SJSA1 (cell line): ENCODE results near the gene SETD3. TPM values are rescaled to one million over a fixed set of nuclear protein-coding genes. Genes with fewer than 3 reads are reported as not detected.

Experiments
- DNase-seq, 2 experiments: peaks; one replicate each; pipeline ENCODE4 v3.0.0-alpha.2; 2015 to 2020; ENCODE audit warnings: low spot score in 2 of 2, low read depth in 1 of 2
- H3K27ac ChIP-seq: fragments of 250-450 bp; sonication (Bioruptor Pico); 2 replicates; pipeline ENCODE4 v1.5.1; 2020; ENCODE audit warnings: mild to moderate bottlenecking, moderate library complexity
- H3K27me3 ChIP-seq: fragments of 250-450 bp; sonication (Bioruptor Pico); replicated peaks from 2 replicates; pipeline ENCODE4 v1.5.1; 2020; ENCODE audit warnings: mild to moderate bottlenecking, moderate library complexity
- H3K36me3 ChIP-seq: fragments of 250-450 bp; sonication (Bioruptor Pico); 2 replicates; pipeline ENCODE4 v1.5.1; 2020; ENCODE audit warnings: mild to moderate bottlenecking
- H3K4me1 ChIP-seq: fragments of 250-450 bp; sonication (Bioruptor Pico); replicated peaks from 2 replicates; pipeline ENCODE4 v1.6.1; 2021; ENCODE audit warnings: mild to moderate bottlenecking
- H3K4me3 ChIP-seq: fragments of 250-450 bp; sonication (Bioruptor Pico); 2 replicates; pipeline ENCODE4 v1.5.1; 2020; ENCODE audit warnings: mild to moderate bottlenecking
- H3K9me3 ChIP-seq: fragments of 250-450 bp; sonication (Bioruptor Pico); replicated peaks from 2 replicates; pipeline ENCODE4 v1.5.1; 2020; ENCODE audit warnings: mild to moderate bottlenecking
- total RNA-seq: library from RNA; depleted of rRNA; stranded (reverse); fragments of >200 nt; shearing (Covaris generic); gene quantifications from 2 replicates; pipeline ENCODE4 v1.2.3, GENCODE V29; 2014

Gene SETD3
- total RNA-seq, 1 experiment from 2014 or later: 71.0 TPM

DNA sequence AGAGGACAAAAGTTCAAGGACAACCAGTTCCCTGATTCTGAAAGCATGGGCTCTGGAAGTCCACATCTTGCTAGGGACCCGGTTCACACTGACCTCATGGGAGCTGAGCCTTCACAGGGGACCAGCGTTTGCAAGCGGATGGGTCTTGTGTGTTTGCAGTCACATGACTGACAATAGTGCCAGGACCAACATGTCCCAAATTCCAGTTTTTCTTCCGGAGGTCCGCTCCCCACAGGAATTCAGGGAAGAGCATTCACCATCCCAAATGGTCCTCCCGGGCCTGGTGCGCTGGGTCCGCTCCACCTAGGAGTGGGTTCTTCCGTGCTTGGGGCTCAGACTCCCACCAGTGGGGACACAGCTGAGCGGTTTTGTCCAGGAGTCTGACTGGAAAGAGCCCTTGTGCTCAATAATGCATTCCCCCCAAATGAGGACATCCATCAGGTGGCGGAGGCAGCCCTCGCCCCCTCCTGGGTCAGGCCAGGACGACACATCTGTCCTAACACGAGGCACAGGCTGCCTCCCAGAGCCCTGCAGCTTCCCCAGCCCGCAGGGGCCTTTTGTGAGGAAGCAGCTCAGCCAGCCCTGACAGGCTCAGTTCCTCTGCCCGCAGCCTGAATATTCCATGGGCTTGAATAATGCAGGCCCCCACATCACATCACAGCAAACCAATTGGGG lies 116.9 kb downstream of the SETD3 start:
- no peaks in the 10 kb centered on the region for H3K9me3 ChIP-seq
- no peak overlapping the region for H3K27ac ChIP-seq
- no peaks in the 10 kb centered on the region for H3K36me3 ChIP-seq
- no peak for DNase-seq
- H3K27me3 ChIP-seq: peaks cover 1% of the 10 kb centered on the region; the same call in 1 of the 2 replicates
- H3K4me3 ChIP-seq: no peak overlapping the region
- H3K4me1 ChIP-seq: no peaks in the 10 kb centered on the region

DNA sequence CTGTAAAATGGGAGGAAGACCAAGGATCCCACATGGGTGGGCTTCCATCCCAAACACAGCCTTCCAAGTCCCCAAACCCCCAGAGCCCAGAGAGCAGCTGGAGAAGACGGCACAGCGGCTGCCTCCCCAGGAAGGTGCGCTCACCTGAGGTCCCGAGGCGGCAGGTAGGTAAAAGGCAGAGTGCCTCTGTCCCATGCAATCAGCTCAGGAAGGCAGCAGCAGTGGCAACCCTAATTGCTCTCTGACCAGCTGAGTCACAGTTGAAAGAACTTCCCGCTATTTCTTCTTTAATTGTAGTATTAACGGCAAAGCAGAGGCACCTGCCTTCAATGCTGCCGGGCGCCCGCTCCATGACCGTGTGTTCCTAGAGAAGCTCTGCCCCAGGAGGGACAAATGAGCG lies 117.6 kb downstream of the SETD3 start:
- H3K27me3 ChIP-seq: no peaks in the 10 kb centered on the region; the same call in 1 of the 2 replicates
- no peaks in the 10 kb centered on the region for H3K36me3 ChIP-seq
- no peak overlapping the region for H3K27ac ChIP-seq
- no peaks in the 10 kb centered on the region for H3K4me1 ChIP-seq
- no peak for DNase-seq
- H3K4me3 ChIP-seq: no peak overlapping the region
- H3K9me3 ChIP-seq: no peaks in the 10 kb centered on the region

DNA sequence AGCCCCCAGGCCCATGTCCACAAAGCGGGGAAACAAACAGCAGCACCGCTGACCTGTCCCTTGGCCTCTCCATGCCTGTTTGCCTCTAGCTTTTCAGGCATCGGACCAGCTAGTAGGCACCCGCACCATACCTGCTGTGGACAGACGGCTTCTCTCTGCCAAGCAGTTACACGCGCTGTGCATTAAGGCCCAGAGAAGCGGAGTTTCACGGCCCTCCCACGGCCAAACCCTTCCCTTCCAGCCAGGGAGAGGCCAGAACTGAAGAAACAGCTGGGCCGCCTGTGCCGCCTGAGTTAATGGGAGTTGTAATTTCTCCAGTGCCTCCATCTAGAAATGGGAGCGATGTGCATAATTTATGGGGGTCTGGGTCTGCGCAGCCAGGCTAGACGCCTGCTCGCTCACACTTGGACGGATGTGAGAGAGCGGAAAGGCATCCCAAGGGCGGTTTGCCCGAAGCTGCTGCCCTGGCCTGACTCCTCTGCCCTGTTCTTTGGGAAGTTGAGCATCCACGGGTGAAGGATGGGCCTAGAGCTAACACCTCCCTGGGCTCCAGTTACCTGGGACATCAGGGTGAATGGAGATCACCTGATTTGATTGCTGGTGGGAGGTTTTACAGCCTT lies 119.0 kb downstream of the SETD3 start:
- Histone ChIP-seq H3K4me1 (no peaks in the 10 kb centered on the region), H3K9me3 (no peaks in the 10 kb centered on the region), H3K4me3 (no peak overlapping the region), H3K36me3 (no peaks in the 10 kb centered on the region), H3K27ac (no peak overlapping the region), H3K27me3 (no peaks in the 10 kb centered on the region; the same call in 1 of the 2 replicates)
- no peak for DNase-seq

DNA sequence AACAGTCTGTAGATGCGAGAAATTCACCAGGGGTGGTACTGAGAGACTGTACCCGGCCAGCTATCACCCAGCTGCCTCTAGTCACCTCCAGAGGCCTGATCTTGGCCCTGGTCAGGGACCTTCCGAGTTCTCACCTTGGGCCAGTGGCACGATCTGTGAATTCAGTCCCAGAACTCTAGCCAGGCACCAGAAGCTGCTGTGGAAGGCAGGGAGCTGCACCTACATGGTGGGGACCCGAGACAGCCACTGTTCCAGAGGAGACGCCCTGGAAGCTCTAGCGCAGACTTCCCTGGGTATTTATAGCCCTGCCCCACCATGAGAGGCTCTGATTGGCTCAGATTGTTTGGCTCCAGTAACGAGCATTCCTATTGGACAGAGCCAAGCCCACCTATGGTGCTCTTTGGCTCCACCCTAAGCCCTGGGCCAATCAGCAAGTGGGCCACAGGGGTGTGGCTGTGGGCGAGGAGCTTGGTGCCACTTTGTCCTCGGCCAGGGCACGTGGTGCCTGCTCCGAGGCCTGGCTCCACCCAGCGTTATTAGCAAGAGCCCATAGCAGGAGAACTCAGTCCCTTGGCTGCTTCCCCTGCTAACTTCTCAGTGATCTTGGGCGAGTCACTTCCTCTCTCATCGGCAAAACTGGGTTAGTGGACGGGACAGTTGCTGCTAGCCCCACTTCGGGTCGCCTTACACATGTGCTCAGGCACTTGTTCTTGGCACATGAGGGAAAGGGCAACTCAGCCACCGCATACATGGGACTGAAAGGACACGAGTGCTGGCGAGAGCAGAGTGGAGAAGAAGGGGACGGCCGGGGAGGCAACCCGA lies 119.7 kb downstream of the SETD3 start:
- H3K4me1 ChIP-seq: no peaks in the 10 kb centered on the region
- DNase-seq: no peak
- H3K27me3 ChIP-seq: no peaks in the 10 kb centered on the region
- H3K9me3 ChIP-seq: no peaks in the 10 kb centered on the region
- no peak overlapping the region for H3K4me3 ChIP-seq
- no peaks in the 10 kb centered on the region for H3K36me3 ChIP-seq
- H3K27ac ChIP-seq: no peak overlapping the region

DNA sequence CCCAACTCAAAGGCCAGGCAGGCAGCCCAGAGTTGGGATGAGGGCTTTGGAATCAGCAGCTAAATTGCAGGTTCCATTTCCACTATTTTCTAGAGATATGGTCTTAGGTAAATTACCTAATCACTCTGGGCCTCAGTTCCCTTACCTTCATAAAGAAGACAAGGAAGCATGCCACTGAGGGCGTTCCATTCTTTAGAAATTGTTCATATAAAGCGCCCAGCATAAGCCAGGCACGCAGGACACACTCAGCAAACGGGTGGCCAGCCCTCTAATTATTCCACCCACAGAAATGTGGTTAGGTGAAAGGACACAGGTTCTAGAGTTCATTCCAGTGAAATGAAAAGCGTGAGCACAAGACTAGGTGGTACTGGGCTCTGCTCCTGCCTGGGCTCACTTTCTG lies 120.8 kb downstream of the SETD3 start:
- H3K4me3 ChIP-seq: no peak overlapping the region

DNA sequence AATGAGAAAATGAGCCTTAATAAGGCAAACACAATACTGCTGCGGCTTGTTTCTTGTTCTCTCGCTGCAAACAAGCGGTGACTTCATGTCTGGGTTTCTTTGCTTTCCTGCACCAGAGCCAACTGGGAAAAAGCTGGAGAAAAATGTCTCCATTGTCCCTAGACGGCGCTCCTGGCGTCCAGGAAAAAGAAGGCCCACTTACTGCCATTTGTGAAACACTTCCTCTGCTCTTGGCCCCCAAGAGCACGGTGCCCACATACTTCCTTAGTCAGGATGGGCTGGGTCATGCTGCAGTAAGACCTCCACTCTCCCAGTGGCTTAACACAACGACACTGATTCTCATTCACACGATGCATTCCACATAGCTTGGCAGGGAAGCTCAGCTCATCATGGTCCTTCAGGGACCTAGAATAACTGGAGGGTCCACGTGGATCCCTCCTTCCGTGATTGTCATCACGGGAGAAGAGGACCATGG lies 122.7 kb downstream of the SETD3 start:
- no peaks in the 10 kb centered on the region for H3K27me3 ChIP-seq
- DNase-seq: no peak
- no peaks in the 10 kb centered on the region for H3K36me3 ChIP-seq
- no peak overlapping the region for H3K27ac ChIP-seq
- no peaks in the 10 kb centered on the region for H3K4me1 ChIP-seq
- H3K9me3 ChIP-seq: no peaks in the 10 kb centered on the region
- H3K4me3 ChIP-seq: no peak overlapping the region

More for the DNA sequence above, 120.8 kb downstream of the SETD3 start:
- Histone ChIP-seq H3K9me3 (no peaks in the 10 kb centered on the region), H3K27me3 (no peaks in the 10 kb centered on the region), H3K4me1 (no peaks in the 10 kb centered on the region), H3K27ac (no peak overlapping the region), H3K36me3 (no peaks in the 10 kb centered on the region)
- DNase-seq: no peak

DNA sequence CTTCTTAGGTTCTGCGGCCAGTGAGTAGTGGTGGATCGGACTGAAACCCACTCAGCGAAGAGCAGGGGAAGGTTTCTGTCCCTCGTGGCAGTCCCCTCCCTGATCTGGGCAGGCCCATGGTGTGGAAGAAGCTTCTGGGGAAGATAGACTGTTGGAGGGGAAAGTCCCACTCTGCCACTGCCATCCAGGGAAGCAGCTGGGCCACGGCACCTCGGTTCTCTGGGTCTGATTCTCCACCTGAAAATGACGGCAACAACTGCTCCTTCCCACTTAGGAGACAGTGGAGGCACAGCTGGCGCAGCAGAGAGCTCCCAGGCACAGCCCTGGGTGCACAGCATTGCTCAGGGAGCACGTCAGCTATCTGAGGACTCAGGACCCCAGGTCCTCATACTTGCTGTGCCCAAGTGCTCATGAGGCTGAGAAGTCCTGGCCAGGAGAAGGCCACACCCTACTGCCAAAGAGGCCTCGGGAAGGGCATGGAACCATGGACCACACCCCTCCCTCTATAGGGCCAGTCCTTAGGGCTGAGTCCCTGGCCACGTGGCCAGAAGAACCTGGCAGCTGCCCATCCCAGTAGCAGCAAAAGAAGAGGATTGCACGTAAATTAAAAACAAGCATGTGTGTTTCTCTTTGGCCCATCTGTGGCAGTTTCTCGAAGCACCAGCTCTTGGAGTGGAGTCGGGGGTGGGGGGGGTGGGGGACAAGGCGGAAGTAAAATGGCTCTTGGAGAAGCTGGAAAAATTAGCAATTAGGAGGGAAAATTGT lies 123.3 kb downstream of the SETD3 start:
- no peaks in the 10 kb centered on the region for H3K9me3 ChIP-seq
- H3K4me1 ChIP-seq: no peaks in the 10 kb centered on the region
- H3K36me3 ChIP-seq: no peaks in the 10 kb centered on the region
- no peaks in the 10 kb centered on the region for H3K27me3 ChIP-seq
- no peak for DNase-seq
- H3K4me3 ChIP-seq: no peak overlapping the region
- no peak overlapping the region for H3K27ac ChIP-seq

DNA sequence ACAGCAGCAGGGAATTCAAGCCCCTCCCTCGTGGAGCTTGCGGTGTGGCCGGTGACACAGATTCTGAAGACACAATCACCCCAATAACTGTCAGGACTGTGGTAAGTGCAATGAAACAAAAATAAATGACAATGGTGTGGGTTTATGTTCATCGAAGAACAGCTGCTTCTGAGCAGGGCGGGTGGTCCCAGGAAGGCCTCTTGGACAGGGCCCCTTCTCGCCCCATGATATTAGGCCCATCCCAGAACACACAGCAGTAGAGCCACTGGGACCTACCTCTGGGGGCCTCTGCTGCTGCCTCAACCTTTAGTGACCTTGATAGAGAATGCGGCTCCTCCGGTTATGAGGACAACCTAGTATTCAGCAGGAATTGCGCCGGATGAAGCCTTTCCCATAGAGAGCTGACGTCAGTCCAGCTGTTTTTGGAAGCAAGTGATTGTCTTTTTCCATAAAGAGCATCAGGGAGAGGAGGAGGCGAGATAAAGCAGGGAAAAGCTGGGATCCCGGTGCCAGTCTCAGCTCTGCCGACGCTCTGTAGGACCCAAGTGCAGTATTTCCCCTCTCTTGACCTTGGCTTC lies 124.5 kb downstream of the SETD3 start:
- H3K27ac ChIP-seq: no peak overlapping the region
- H3K4me1 ChIP-seq: no peaks in the 10 kb centered on the region
- DNase-seq: no peak
- H3K27me3 ChIP-seq: no peaks in the 10 kb centered on the region
- no peak overlapping the region for H3K4me3 ChIP-seq
- H3K36me3 ChIP-seq: no peaks in the 10 kb centered on the region
- no peaks in the 10 kb centered on the region for H3K9me3 ChIP-seq

DNA sequence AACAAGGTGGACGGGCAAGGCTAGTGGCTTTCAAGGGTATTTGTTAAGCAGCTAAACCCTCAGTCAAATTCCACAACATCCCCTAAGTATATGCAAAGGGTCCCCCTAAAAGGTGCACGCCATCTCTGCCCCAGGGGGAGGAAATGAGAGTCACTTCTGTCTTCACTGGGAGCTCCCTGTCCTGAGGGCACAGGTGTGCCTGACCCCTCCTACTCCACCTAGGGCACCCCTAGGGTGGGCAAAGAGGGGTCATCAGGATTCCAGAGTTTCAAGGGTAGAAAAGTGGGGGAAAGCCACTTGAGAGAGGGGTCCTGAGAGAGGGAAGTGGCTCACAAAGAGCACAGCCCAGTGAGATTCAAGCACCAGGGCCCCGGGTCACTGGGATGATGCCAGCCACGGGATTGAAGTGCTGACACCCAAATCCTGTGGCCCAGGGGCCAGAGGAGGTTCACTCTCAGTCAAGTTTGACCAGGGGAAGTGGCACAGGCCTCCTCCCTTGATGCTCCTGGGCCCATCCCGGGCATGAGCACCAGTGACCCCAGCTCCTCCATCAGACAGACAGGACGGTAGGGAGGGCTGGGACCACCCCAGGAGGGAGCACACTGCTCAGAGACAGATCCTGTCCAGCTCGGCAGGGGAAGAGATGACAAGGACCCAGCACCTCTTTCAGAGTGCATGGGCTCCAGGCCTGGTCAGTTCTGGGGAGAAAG lies 126.3 kb downstream of the SETD3 start:
- no peak overlapping the region for H3K27ac ChIP-seq
- no peak for DNase-seq
- no peak overlapping the region for H3K4me3 ChIP-seq
- H3K9me3 ChIP-seq: no peaks in the 10 kb centered on the region
- no peaks in the 10 kb centered on the region for H3K4me1 ChIP-seq
- H3K36me3 ChIP-seq: no peaks in the 10 kb centered on the region
- H3K27me3 ChIP-seq: no peaks in the 10 kb centered on the region

DNA sequence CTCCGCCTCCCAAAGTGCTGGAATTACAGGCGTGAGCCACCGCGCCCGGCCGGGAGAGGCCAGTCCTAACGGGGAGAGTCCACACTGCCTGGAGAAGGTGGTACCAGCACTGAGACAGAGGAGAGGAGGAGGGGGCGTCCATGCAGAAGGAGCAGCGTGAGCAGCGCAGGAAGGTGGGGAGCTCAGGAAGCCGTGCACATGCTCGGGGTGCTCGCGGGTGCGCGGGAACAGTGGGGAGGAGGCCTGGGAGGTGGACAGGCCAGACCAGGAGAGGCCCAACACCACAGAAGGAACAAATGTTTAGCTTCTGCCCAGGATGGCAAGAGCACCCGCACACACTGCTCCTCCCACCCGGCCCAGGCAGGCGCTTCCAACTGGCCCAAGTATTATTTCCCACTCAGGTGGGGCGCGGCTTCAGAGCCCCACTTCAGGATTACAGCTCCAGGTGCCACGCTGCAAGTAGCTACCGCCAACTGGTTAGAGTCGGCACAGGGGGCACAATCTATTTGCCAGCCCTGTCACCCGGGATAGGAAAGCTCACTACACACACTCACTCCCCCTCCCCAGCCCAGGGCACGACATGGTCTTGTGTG lies 127.9 kb downstream of the SETD3 start:
- Histone ChIP-seq H3K36me3 (no peaks in the 10 kb centered on the region), H3K4me1 (no peaks in the 10 kb centered on the region), H3K9me3 (no peaks in the 10 kb centered on the region), H3K27me3 (no peaks in the 10 kb centered on the region), H3K4me3 (no peak overlapping the region), H3K27ac (no peak overlapping the region)
- no peak for DNase-seq

DNA sequence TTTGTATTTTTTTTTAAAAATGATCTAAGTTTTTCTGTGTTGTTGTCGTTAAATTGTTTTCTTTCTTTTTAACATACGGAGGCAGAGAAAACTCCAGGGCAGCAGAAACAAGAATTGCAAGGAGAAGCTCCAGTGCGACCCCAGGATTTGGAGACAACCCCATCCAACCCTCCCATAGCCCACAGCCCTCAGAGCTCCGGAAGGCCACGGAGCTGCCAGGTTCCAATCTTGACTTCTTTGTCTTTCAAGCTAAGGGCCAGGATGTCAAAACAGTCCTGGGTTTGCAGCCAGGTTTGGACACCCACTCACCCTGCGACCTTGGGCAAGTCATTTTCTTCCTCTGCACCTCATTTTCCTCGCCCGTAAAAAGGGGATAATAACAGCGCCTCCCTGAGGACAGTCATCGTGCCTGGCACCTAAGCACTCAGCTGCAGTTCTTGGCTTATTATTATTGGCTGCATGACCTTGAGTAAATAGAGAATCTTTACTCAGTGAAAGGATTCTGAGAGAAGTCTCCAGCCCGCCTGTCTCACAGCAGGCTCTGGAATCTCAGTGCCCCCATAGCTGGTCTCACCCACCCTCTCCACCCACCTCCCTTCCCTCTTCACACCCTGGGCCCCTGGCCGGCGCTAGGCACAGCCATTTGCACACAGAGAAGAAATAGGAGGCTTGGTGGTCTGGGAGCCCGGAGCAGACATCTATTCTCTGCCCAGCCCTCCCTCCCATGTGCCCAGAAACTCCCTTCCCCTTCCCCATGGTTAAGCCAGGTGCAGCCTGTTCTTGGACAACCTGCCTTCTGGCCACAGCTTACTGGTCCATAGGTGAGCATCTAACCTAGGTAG lies 129.3 kb downstream of the SETD3 start:
- no peak for DNase-seq
- no peaks in the 10 kb centered on the region for H3K36me3 ChIP-seq
- H3K27ac ChIP-seq: no peak overlapping the region
- H3K9me3 ChIP-seq: no peaks in the 10 kb centered on the region
- H3K27me3 ChIP-seq: no peaks in the 10 kb centered on the region
- H3K4me1 ChIP-seq: no peaks in the 10 kb centered on the region
- H3K4me3 ChIP-seq: no peak overlapping the region

DNA sequence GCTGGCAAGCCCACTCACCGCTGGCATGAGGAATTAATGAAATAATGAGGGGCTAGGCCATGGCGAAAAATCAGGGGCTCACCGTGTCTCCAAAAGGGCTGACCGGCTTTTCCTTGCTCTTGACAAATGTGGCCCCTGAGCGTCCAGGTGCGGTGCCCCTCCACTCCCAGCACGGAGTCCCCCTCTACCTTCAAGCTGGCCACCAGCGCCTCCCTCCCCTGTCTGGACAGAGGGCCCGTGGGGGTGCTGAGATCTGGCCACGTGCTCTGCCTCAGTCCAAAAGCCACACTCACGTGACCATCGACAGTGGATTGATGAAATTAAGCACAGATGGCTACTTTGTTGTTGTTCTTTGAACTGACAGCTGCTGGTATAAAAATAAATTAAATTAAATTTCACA lies 129.9 kb downstream of the SETD3 start:
- H3K4me3 ChIP-seq: no peak overlapping the region
- no peak overlapping the region for H3K27ac ChIP-seq
- DNase-seq: no peak
- H3K27me3 ChIP-seq: no peaks in the 10 kb centered on the region
- no peaks in the 10 kb centered on the region for H3K4me1 ChIP-seq
- no peaks in the 10 kb centered on the region for H3K9me3 ChIP-seq
- H3K36me3 ChIP-seq: no peaks in the 10 kb centered on the region
